Thyroid gland (tissue), 4 donors: ENCODE results near the gene TBC1D5. TPM values are rescaled to one million over a fixed set of nuclear protein-coding genes. Genes with fewer than 3 reads are reported as not detected.

ENCODE experiments used
- DNase-seq, 2 donors: peaks; one replicate each; pipeline ENCODE4 v3.0.0-alpha.2; 2019
- H3K27ac ChIP-seq, 3 donors: fragments of 200-600 bp; sonication (generic); 1 replicate in 2 of 3; 2 replicates in 1 of 3; pipeline ENCODE4 v1.5.1; 2016 to 2019; ENCODE audit warnings: mild to moderate bottlenecking in 1 of 3, moderate library complexity in 1 of 3
- H3K27me3 ChIP-seq: fragments of 200-600 bp; sonication (generic); one replicate; pipeline ENCODE4 v1.5.1; 2019
- H3K36me3 ChIP-seq, 2 donors: fragments of 200-600 bp; sonication (generic); one replicate each; pipeline ENCODE4 v1.5.1; 2016 to 2019
- H3K4me1 ChIP-seq, 2 donors: fragments of 200-600 bp; sonication (generic); one replicate each; pipeline ENCODE4 v1.5.1; 2017 to 2019
- H3K4me3 ChIP-seq, 3 donors: fragments of 200-600 bp; sonication (generic); replicated peaks in 1 of 3; 1 replicate in 2 of 3; 2 replicates in 1 of 3; pipeline ENCODE4 v1.5.1; 2016; ENCODE audit warnings: mild to moderate bottlenecking in 1 of 3
- H3K9me3 ChIP-seq: fragments of 200-600 bp; sonication (generic); one replicate; pipeline ENCODE4 v1.5.1; 2017
- CTCF ChIP-seq, 6 experiments: fragments of 200-600 bp in 3 of 6; fragments of 450-650 bp in 3 of 6; sonication (generic) in 3 of 6; IDR thresholded peaks; one replicate each; pipeline ENCODE4 v1.5.1; 2016 to 2019; ENCODE audit warnings: antibody characterized with exemption in 6 of 6, mild to moderate bottlenecking in 2 of 6, inconsistent platforms in 1 of 6, moderate library complexity in 1 of 6
- POLR2A ChIP-seq, 2 donors: fragments of 450-650 bp; IDR thresholded peaks; one replicate each; pipeline ENCODE4 v1.6.1; 2017; ENCODE audit warnings: antibody characterized with exemption in 2 of 2, mild to moderate bottlenecking in 2 of 2, moderate library complexity in 1 of 2
- WGBS, 2 donors: methylation state at CpG; one replicate each; pipeline ENCODE4 v1.1.5; 2017; 5-methylcytosine and 5-hydroxymethylcytosine counted together
- intact Hi-C: fragments of 100-400 bp; cut with DNase I; formaldehyde crosslinking; loops from one replicate; pipeline ENCODE4 v1.15.1; 2023
- total RNA-seq, 4 donors: library from RNA; depleted of rRNA; stranded (reverse); fragments of >200 nt; gene quantifications; one replicate each; pipeline ENCODE4 v1.2.3, GENCODE V29; 2016

The TBC1D5 gene
- total RNA-seq, 4 donors from 2014 or later = 115 to 141 (median 133) TPM

GRCh38 chr3:17687566-17687965 is 54.9 kb downstream of the TBC1D5 start:
- intact Hi-C loops = no loop called here
- TF ChIP-seq CTCF (IDR thresholded peaks at IDR 0.05) (no peak), POLR2A (IDR thresholded peaks at IDR 0.05) (no peak)
- no peak for DNase-seq

GRCh38 chr3:17686613-17687012 is 55.8 kb downstream of the TBC1D5 start:
- intact Hi-C loops = no loop called here
- Histone ChIP-seq H3K36me3 (no peaks in the 10 kb centered on the region), H3K27me3 (no peaks in the 10 kb centered on the region), H3K4me1 (no peaks in the 10 kb centered on the region), H3K9me3 (no peaks in the 10 kb centered on the region), H3K27ac (no peak overlapping the region), H3K4me3 (no peak overlapping the region)
- DNase-seq = no peak
- WGBS, 2 donors = 68 to 96% methylated on average over 1 of the region's 1 CpG
- TF ChIP-seq POLR2A (IDR thresholded peaks at IDR 0.05) (no peak), CTCF (IDR thresholded peaks at IDR 0.05) (no peak)

More at GRCh38 chr3:17687566-17687965, 54.9 kb downstream of the TBC1D5 start:
- Histone ChIP-seq H3K36me3 (no peaks in the 10 kb centered on the region), H3K27me3 (no peaks in the 10 kb centered on the region), H3K27ac (no peak overlapping the region), H3K4me1 (no peaks in the 10 kb centered on the region), H3K4me3 (no peak overlapping the region), H3K9me3 (no peaks in the 10 kb centered on the region)
- WGBS, 2 donors = 94 to 95% methylated on average over 1 of the region's 1 CpG

GRCh38 chr3:17683542-17684207 is 58.8 kb downstream of the TBC1D5 start:
- no peak for TF ChIP-seq CTCF (IDR thresholded peaks at IDR 0.05)
- TF ChIP-seq POLR2A (IDR thresholded peaks at IDR 0.05) = no peak
- H3K4me1 ChIP-seq = no peaks in the 10 kb centered on the region
- H3K9me3 ChIP-seq = no peaks in the 10 kb centered on the region
- no peak overlapping the region for H3K27ac ChIP-seq
- WGBS, 2 donors = 93 to 94% methylated on average over 4 of the region's 4 CpGs
- H3K36me3 ChIP-seq = no peaks in the 10 kb centered on the region
- H3K27me3 ChIP-seq = no peaks in the 10 kb centered on the region
- intact Hi-C loops = no loop called here
- no peak for DNase-seq
- no peak overlapping the region for H3K4me3 ChIP-seq

GRCh38 chr3:17680530-17680929 is 61.9 kb downstream of the TBC1D5 start:
- Histone ChIP-seq H3K27ac (no peak overlapping the region), H3K4me3 (no peak overlapping the region), H3K4me1 (no peaks in the 10 kb centered on the region), H3K9me3 (no peaks in the 10 kb centered on the region), H3K36me3 (no peaks in the 10 kb centered on the region), H3K27me3 (no peaks in the 10 kb centered on the region)
- DNase-seq = no peak
- no peak for TF ChIP-seq POLR2A (IDR thresholded peaks at IDR 0.05)
- intact Hi-C loops = no loop called here

GRCh38 chr3:17678116-17678741 is 64.2 kb downstream of the TBC1D5 start:
- Histone ChIP-seq H3K9me3 (no peaks in the 10 kb centered on the region), H3K27ac (no peak overlapping the region), H3K36me3 (no peaks in the 10 kb centered on the region), H3K27me3 (no peaks in the 10 kb centered on the region), H3K4me3 (no peak overlapping the region), H3K4me1 (no peaks in the 10 kb centered on the region)
- TF ChIP-seq POLR2A (IDR thresholded peaks at IDR 0.05) (no peak), CTCF (IDR thresholded peaks at IDR 0.05) (no peak)
- intact Hi-C loops = no loop called here
- no peak for DNase-seq
